Left lung (tissue), 10 donors: ENCODE measurements around the gene CCR5. TPM values are rescaled to one million over a fixed set of nuclear protein-coding genes. Genes with fewer than 3 reads are reported as not detected.

Experiments
- ATAC-seq: fragments of 200-7000 bp; cut with Tn5 transposase; one replicate; pipeline ENCODE4 v1.9.1; 2020; ENCODE audit warnings: moderate library complexity
- DNase-seq, 4 donors: peaks; one replicate each; pipeline ENCODE4 v3.0.0-alpha.2; 2013 to 2020
- H3K27ac ChIP-seq, 2 donors: fragments of 200-600 bp; sonication (generic) in 1 of 2; one replicate each; pipeline versions ENCODE4 v1.5.0 to v1.8.0; 2020 to 2021
- H3K27me3 ChIP-seq, 2 donors: fragments of 200-600 bp; sonication (generic) in 1 of 2; one replicate each; pipeline versions ENCODE4 v1.5.0 to v1.8.0; 2020 to 2021
- H3K36me3 ChIP-seq, 2 donors: fragments of 200-600 bp; sonication (generic) in 1 of 2; one replicate each; pipeline versions ENCODE4 v1.5.0 to v1.8.0; 2020 to 2021
- H3K4me1 ChIP-seq, 2 donors: fragments of 200-600 bp; one replicate each; pipeline ENCODE4 v1.8.0; 2021
- H3K4me3 ChIP-seq, 2 donors: fragments of 200-600 bp; sonication (generic) in 1 of 2; one replicate each; pipeline versions ENCODE4 v1.5.0 to v1.8.0; 2020 to 2021; ENCODE audit warnings: mild to moderate bottlenecking in 1 of 2
- H3K9me3 ChIP-seq, 2 donors: fragments of 200-600 bp; sonication (generic) in 1 of 2; one replicate each; pipeline versions ENCODE4 v1.5.0 to v1.8.0; 2020 to 2021
- intact Hi-C, 2 donors: fragments of 100-400 bp; cut with DNase I; formaldehyde crosslinking; loops; one replicate each; pipeline versions ENCODE4 v1.11.2 to v1.14.2; 2022
- polyA plus RNA-seq, 6 donors: library from polyadenylated mRNA; unstranded; fragments of 120-200 nt; gene quantifications; one replicate each; pipeline ENCODE4 v1.2.1, GENCODE V29; 2013; ENCODE audit not compliant: insufficient read length in 6 of 6
- total RNA-seq, 2 donors: library from RNA; stranded (reverse); fragmentation: NEBNext Ultra II Directional; extraction: Animal tissue kit (Norgen Biotek cat#: 25700); gene quantifications; one replicate each; pipeline ENCODE4 v1.2.1, GENCODE V29; 2021
- TF ChIP-seq, protein P1 (sequence below), 2 donors: fragments of 200-600 bp; sonication (generic) in 1 of 2; IDR thresholded peaks; one replicate each; pipeline versions ENCODE4 v1.5.0 to v1.8.0; 2021; ENCODE audit warnings: antibody characterized with exemption in 2 of 2
- donor health status: DM: no; HTN: yes; CAD: no.
- donor health status: DM: no; HTN: no; CAD: no.

The CCR5 gene
- total and polyA plus RNA-seq, 8 donors: 0.33 to 13.8 (median 0.56) TPM

DNA sequence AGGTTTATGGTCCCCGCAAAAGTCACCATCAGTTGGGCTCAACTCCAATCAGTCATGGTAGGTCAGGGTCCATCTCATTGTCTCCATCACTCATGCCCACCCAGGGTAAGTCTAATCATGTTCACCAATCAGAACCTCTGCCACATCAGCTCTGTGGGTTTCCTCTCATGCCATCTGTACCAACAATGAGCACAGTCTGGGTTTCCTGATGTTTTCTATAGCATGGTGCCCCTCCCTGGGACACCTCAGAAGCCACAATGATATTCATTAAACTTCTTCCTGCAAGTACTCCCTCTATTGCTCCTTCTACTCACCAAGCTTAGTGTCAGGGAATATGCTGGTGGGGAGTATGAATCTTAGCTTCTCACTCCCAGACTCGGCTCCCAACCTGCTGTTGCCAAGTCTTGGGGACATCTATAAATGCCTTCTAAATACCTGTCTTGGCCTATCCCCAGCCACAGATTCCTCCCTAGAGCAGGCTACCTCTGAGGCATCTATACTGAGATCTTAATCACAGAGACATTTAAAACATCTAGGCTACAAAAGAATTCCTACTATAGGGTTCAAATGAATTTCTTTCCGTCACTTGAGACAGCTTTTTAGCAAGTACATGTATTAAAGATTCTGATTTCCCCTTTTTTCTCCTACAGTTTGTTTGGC lies 21.8 kb upstream of the CCR5 start:
- no peak overlapping the region for H3K27ac ChIP-seq
- DNase-seq (no peak), ATAC-seq (no peak)
- H3K4me3 ChIP-seq: no peak overlapping the region
- TF ChIP-seq, protein P1, sequence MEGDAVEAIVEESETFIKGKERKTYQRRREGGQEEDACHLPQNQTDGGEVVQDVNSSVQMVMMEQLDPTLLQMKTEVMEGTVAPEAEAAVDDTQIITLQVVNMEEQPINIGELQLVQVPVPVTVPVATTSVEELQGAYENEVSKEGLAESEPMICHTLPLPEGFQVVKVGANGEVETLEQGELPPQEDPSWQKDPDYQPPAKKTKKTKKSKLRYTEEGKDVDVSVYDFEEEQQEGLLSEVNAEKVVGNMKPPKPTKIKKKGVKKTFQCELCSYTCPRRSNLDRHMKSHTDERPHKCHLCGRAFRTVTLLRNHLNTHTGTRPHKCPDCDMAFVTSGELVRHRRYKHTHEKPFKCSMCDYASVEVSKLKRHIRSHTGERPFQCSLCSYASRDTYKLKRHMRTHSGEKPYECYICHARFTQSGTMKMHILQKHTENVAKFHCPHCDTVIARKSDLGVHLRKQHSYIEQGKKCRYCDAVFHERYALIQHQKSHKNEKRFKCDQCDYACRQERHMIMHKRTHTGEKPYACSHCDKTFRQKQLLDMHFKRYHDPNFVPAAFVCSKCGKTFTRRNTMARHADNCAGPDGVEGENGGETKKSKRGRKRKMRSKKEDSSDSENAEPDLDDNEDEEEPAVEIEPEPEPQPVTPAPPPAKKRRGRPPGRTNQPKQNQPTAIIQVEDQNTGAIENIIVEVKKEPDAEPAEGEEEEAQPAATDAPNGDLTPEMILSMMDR (IDR thresholded peaks at IDR 0.05): no peak
- intact Hi-C loops: no loop called here
- no peaks in the 10 kb centered on the region for H3K9me3 ChIP-seq
- H3K36me3 ChIP-seq: no peaks in the 10 kb centered on the region
- peaks cover 4 to 17% of the 10 kb centered on the region in 2 donors for H3K4me1 ChIP-seq
- H3K27me3 ChIP-seq: no peaks in the 10 kb centered on the region

DNA sequence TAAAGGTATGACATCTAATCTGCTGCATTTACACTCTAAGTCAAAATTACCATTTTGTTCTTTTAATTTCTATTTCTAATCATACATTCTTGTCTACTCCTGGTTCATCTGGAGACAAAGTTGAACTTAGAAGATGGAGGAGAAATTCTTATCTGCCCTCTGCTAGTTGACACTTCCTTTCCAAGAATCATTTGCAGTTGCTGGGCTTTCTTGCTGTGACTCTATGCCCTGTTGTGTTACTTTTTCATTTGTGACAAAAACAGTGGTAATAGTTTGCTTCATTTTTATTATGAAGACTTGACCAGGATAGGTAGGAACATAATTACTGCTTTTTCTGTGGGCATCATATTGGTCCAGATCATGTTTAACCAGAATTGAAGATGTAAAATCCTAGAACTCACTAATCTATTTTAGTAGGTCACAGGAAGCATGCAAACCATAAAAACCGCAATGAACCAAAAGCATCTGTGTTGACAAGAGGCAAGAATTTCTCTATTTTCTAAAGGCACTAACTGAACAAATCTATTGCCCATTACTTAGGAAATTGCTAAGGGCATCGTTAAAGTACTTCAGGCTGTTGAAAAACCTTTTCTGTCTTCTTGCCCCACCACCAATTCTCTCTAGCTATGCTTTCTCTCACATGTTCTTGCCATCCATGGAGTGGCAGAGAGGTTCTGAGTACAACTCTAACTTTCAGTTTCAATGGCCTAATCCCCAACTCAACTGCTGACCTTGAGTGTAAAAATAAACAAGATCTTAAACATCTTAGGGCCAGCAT lies 21.1 kb upstream of the CCR5 start:
- no peak for ATAC-seq
- TF ChIP-seq, protein P1 (IDR thresholded peaks at IDR 0.05): no peak

DNA sequence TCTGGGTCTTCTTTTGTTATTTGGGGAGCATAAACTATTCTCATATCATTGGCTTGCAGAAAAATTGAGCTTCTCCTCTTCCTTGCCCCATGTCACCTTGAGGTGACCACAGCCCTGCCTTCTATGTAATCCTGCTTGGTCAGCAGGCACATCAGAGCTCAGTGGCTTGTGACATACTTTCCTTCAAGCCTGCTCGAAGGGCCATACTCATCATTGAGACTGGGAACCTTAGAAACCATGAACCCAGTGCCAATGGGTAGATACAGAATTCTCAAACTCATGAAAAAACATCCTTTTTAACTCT lies 20.5 kb upstream of the CCR5 start:
- no peak for DNase-seq
- Histone ChIP-seq H3K9me3 (no peaks in the 10 kb centered on the region), H3K4me3 (no peak overlapping the region), H3K27me3 (no peaks in the 10 kb centered on the region), H3K27ac (no peak overlapping the region), H3K4me1 (peaks cover 4 to 17% of the 10 kb centered on the region in 2 donors), H3K36me3 (no peaks in the 10 kb centered on the region)
- ATAC-seq: no peak
- TF ChIP-seq, protein P1 (IDR thresholded peaks at IDR 0.05): no peak
- intact Hi-C loops: no loop called here

More for the DNA sequence above, 21.1 kb upstream of the CCR5 start:
- H3K9me3 ChIP-seq: no peaks in the 10 kb centered on the region
- no peak overlapping the region for H3K4me3 ChIP-seq
- intact Hi-C loops: no loop called here
- H3K27ac ChIP-seq: no peak overlapping the region
- H3K36me3 ChIP-seq: no peaks in the 10 kb centered on the region
- H3K27me3 ChIP-seq: no peaks in the 10 kb centered on the region
- peaks cover 4 to 17% of the 10 kb centered on the region in 2 donors for H3K4me1 ChIP-seq
- no peak for DNase-seq

DNA sequence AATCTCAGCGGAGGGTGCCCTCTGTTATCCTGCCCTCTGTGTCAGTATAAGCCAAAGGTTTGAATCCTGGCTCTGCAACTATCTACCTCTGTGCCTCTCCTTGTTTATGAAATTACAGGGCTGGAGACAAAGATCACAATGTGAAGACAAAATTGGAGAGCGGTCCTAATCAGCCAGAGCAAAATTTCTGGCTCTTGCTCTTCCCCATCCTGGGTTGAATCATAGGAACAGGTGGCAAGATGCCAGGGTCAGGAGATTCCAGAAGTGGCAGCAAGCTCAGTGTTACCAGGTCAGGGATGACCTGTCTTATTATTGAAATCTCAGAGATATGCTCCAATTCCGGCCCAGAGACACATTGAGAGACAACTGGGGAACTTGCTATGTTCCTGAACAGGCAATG lies 19.1 kb upstream of the CCR5 start:
- Histone ChIP-seq H3K36me3 (no peaks in the 10 kb centered on the region), H3K4me3 (no peak overlapping the region), H3K4me1 (peaks cover 4 to 17% of the 10 kb centered on the region in 2 donors), H3K27ac (no peak overlapping the region), H3K27me3 (no peaks in the 10 kb centered on the region), H3K9me3 (no peaks in the 10 kb centered on the region)
- intact Hi-C loops: no loop called here
- TF ChIP-seq, protein P1 (IDR thresholded peaks at IDR 0.05): no peak
- DNase-seq (no peak), ATAC-seq (no peak)

DNA sequence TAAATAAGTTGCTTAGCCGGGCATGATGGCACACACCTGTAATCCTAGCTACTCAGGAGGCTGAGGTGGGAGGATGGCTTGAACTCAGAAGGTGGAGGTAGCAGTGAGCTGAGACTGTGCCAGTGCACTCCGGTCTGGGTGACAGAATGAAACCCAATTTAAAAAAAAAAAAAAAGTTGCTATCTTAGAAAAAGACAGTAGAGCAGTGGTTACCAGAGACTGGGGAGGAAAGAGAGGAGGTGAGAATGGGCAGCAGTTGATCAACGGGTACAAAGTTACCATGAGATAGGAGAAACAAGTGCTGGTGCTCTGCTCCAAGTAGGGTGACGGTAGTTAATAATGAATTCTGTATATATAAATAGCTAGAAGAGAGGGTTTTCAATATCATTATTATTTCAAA lies 17.7 kb upstream of the CCR5 start:
- no peak overlapping the region for H3K4me3 ChIP-seq
- no peaks in the 10 kb centered on the region for H3K27me3 ChIP-seq
- no peaks in the 10 kb centered on the region for H3K36me3 ChIP-seq
- no peaks in the 10 kb centered on the region for H3K9me3 ChIP-seq
- TF ChIP-seq, protein P1 (IDR thresholded peaks at IDR 0.05): no peak
- H3K4me1 ChIP-seq: peaks cover 4 to 17% of the 10 kb centered on the region in 2 donors
- intact Hi-C loops: no loop called here
- H3K27ac ChIP-seq: no peak overlapping the region
- no peak for ATAC-seq
- DNase-seq: no peak
